ENCODE measurements around the gene KRT6C.

The KRT6C gene

GRCh38 chr12:52473768-52474167 is at the start of gene KRT6C:
Gene KRT6C (minus strand): TSS chr12:52473805. CDS start chr12:52473737, 68 bp downstream.
- Histone ChIP-seq H3K36me3 (ENCODE audit: insufficient read depth, low read length) (no peaks in the 10 kb centered on the region), H3K27ac (ENCODE audit: low read depth, low read length) (no peak within 1 kb of the TSS), H3K4me3 (ENCODE audit: low read depth, low read length) (no peak within 1 kb of the TSS), H3K27me3 (ENCODE audit: insufficient read depth, low read length) (no peaks in the 10 kb centered on the region), H3K79me2 (ENCODE audit: control insufficient read depth, insufficient read depth, low read length, unreplicated experiment) (no peaks in the 10 kb centered on the region), H2AFZ (ENCODE audit: low read length, unreplicated experiment) (no peak within 1 kb of the TSS), H3K4me1 (ENCODE audit: control insufficient read depth, insufficient read depth, low read length, unreplicated experiment) (no peaks in the 10 kb centered on the region)

- Histone ChIP-seq H3K27ac (ENCODE audit: low read depth, low read length) (no peak overlapping the region), H3K4me1 (ENCODE audit: control insufficient read depth, insufficient read depth, low read length, unreplicated experiment) (no peaks in the 10 kb centered on the region), H3K36me3 (ENCODE audit: insufficient read depth, low read length) (no peaks in the 10 kb centered on the region), H3K79me2 (ENCODE audit: control insufficient read depth, insufficient read depth, low read length, unreplicated experiment) (no peaks in the 10 kb centered on the region), H2AFZ (ENCODE audit: low read length, unreplicated experiment) (no peak overlapping the region), H3K27me3 (ENCODE audit: insufficient read depth, low read length) (no peaks in the 10 kb centered on the region), H3K4me3 (ENCODE audit: low read depth, low read length) (no peak overlapping the region)
Observed at GRCh38 chr12:52522346-52523011, 48.9 kb upstream of the KRT6C start.

GRCh38 chr12:52521568-52522266 is 48.1 kb upstream of the KRT6C start:
- no peak overlapping the region for H3K4me3 ChIP-seq (ENCODE audit: low read depth, low read length)
- H3K79me2 ChIP-seq (ENCODE audit: control insufficient read depth, insufficient read depth, low read length, unreplicated experiment): no peaks in the 10 kb centered on the region
- no peaks in the 10 kb centered on the region for H3K27me3 ChIP-seq (ENCODE audit: insufficient read depth, low read length)
- no peak overlapping the region for H2AFZ ChIP-seq (ENCODE audit: low read length, unreplicated experiment)
- no peaks in the 10 kb centered on the region for H3K4me1 ChIP-seq (ENCODE audit: control insufficient read depth, insufficient read depth, low read length, unreplicated experiment)
- no peak overlapping the region for H3K27ac ChIP-seq (ENCODE audit: low read depth, low read length)
- no peaks in the 10 kb centered on the region for H3K36me3 ChIP-seq (ENCODE audit: insufficient read depth, low read length)

- Histone ChIP-seq H3K36me3 (ENCODE audit: insufficient read depth, low read length) (no peaks in the 10 kb centered on the region), H3K79me2 (ENCODE audit: control insufficient read depth, insufficient read depth, low read length, unreplicated experiment) (no peaks in the 10 kb centered on the region), H3K4me3 (ENCODE audit: low read depth, low read length) (no peak overlapping the region), H3K4me1 (ENCODE audit: control insufficient read depth, insufficient read depth, low read length, unreplicated experiment) (peaks cover under 1% of the 10 kb centered on the region), H3K27me3 (ENCODE audit: insufficient read depth, low read length) (no peaks in the 10 kb centered on the region), H3K27ac (ENCODE audit: low read depth, low read length) (no peak overlapping the region), H2AFZ (ENCODE audit: low read length, unreplicated experiment) (no peak overlapping the region)
Observed at GRCh38 chr12:52521175-52521567, 47.6 kb upstream of the KRT6C start.

GRCh38 chr12:52519826-52520662 is 46.4 kb upstream of the KRT6C start, which contains the start of gene KRT5:
Gene KRT5 (minus strand): TSS chr12:52520394. CDS start chr12:52520296, 98 bp downstream.
- Histone ChIP-seq H3K27me3 (ENCODE audit: insufficient read depth, low read length) (no peaks in the 10 kb centered on the region), H2AFZ (ENCODE audit: low read length, unreplicated experiment) (no peak within 1 kb of the TSS), H3K4me1 (ENCODE audit: control insufficient read depth, insufficient read depth, low read length, unreplicated experiment) (peaks cover 6% of the 10 kb centered on the region)

GRCh38 chr12:52519387-52519703 is 45.7 kb upstream of the KRT6C start:
- no peaks in the 10 kb centered on the region for H3K27me3 ChIP-seq (ENCODE audit: insufficient read depth, low read length)
- H3K27ac ChIP-seq (ENCODE audit: low read depth, low read length): no peak overlapping the region
- no peak overlapping the region for H2AFZ ChIP-seq (ENCODE audit: low read length, unreplicated experiment)
- H3K4me3 ChIP-seq (ENCODE audit: low read depth, low read length): no peak overlapping the region
- peaks cover 6% of the 10 kb centered on the region for H3K4me1 ChIP-seq (ENCODE audit: control insufficient read depth, insufficient read depth, low read length, unreplicated experiment)
- no peaks in the 10 kb centered on the region for H3K36me3 ChIP-seq (ENCODE audit: insufficient read depth, low read length)
- no peaks in the 10 kb centered on the region for H3K79me2 ChIP-seq (ENCODE audit: control insufficient read depth, insufficient read depth, low read length, unreplicated experiment)

More at GRCh38 chr12:52519826-52520662, 46.4 kb upstream of the KRT6C start, which contains the start of gene KRT5:
- Histone ChIP-seq H3K36me3 (ENCODE audit: insufficient read depth, low read length) (no peaks in the 10 kb centered on the region), H3K79me2 (ENCODE audit: control insufficient read depth, insufficient read depth, low read length, unreplicated experiment) (no peaks in the 10 kb centered on the region), H3K4me3 (ENCODE audit: low read depth, low read length) (no peak within 1 kb of the TSS), H3K27ac (ENCODE audit: low read depth, low read length) (no peak within 1 kb of the TSS)

GRCh38 chr12:52518574-52519386 is 45.2 kb upstream of the KRT6C start:
- no peaks in the 10 kb centered on the region for H3K79me2 ChIP-seq (ENCODE audit: control insufficient read depth, insufficient read depth, low read length, unreplicated experiment)
- no peaks in the 10 kb centered on the region for H3K27me3 ChIP-seq (ENCODE audit: insufficient read depth, low read length)
- H3K4me3 ChIP-seq (ENCODE audit: low read depth, low read length): no peak overlapping the region
- peaks cover 6% of the 10 kb centered on the region for H3K4me1 ChIP-seq (ENCODE audit: control insufficient read depth, insufficient read depth, low read length, unreplicated experiment)
- H3K27ac ChIP-seq (ENCODE audit: low read depth, low read length): no peak overlapping the region
- no peaks in the 10 kb centered on the region for H3K36me3 ChIP-seq (ENCODE audit: insufficient read depth, low read length)
- H2AFZ ChIP-seq (ENCODE audit: low read length, unreplicated experiment): no peak overlapping the region

GRCh38 chr12:52517888-52518287 is 44.3 kb upstream of the KRT6C start:
- Histone ChIP-seq H3K27ac (ENCODE audit: low read depth, low read length) (no peak overlapping the region), H3K79me2 (ENCODE audit: control insufficient read depth, insufficient read depth, low read length, unreplicated experiment) (no peaks in the 10 kb centered on the region), H2AFZ (ENCODE audit: low read length, unreplicated experiment) (no peak overlapping the region), H3K4me1 (ENCODE audit: control insufficient read depth, insufficient read depth, low read length, unreplicated experiment) (peaks cover 6% of the 10 kb centered on the region), H3K4me3 (ENCODE audit: low read depth, low read length) (no peak overlapping the region), H3K27me3 (ENCODE audit: insufficient read depth, low read length) (no peaks in the 10 kb centered on the region), H3K36me3 (ENCODE audit: insufficient read depth, low read length) (no peaks in the 10 kb centered on the region)

- Histone ChIP-seq H3K27ac (ENCODE audit: low read depth, low read length) (no peak overlapping the region), H3K4me3 (ENCODE audit: low read depth, low read length) (no peak overlapping the region), H3K4me1 (ENCODE audit: control insufficient read depth, insufficient read depth, low read length, unreplicated experiment) (peaks cover 6% of the 10 kb centered on the region), H3K36me3 (ENCODE audit: insufficient read depth, low read length) (no peaks in the 10 kb centered on the region), H3K79me2 (ENCODE audit: control insufficient read depth, insufficient read depth, low read length, unreplicated experiment) (no peaks in the 10 kb centered on the region), H2AFZ (ENCODE audit: low read length, unreplicated experiment) (no peak overlapping the region), H3K27me3 (ENCODE audit: insufficient read depth, low read length) (no peaks in the 10 kb centered on the region)
Observed at GRCh38 chr12:52517005-52517835, 43.6 kb upstream of the KRT6C start.

All from ACC112 (cell line).